HEK293T (cell line): ENCODE results near the gene L3MBTL4.

Experiments used
- CTCF ChIA-PET: fragments of 350-600 bp; formaldehyde crosslinking; extraction: SDS; loops from one replicate; lab custom pipeline; 2021; ENCODE audit warnings: antibody characterized with exemption, inconsistent platforms; lab: Yijun Ruan, JAX
- POLR2A ChIA-PET: fragments of 350-600 bp; formaldehyde crosslinking; extraction: SDS; loops from one replicate; lab custom pipeline; 2020; ENCODE audit warnings: antibody characterized with exemption, inconsistent platforms; lab: Yijun Ruan, JAX
- DNase-seq: peaks from one replicate; pipeline ENCODE4 v3.0.0; 2012; ENCODE audit warnings: mixed read lengths; ENCODE audit errors: extremely low spot score
- ARNT ChIP-seq: fragments of 450-650 bp; IDR thresholded peaks from 2 replicates; pipeline ENCODE4 v1.6.1; 2017; ENCODE audit warnings: mild to moderate bottlenecking
- BHLHE40 ChIP-seq: fragments of 450-650 bp; IDR thresholded peaks from 2 replicates; pipeline ENCODE4 v1.6.1; 2016; ENCODE audit warnings: mild to moderate bottlenecking, moderate library complexity, borderline replicate concordance
- CTBP1 ChIP-seq: fragments of 450-650 bp; IDR thresholded peaks from 2 replicates; pipeline ENCODE4 v1.6.1; 2016; ENCODE audit warnings: borderline replicate concordance
- ELF4 ChIP-seq: fragments of 450-650 bp; IDR thresholded peaks from 2 replicates; pipeline ENCODE4 v1.6.1; 2017; ENCODE audit warnings: antibody characterized with exemption
- FOXA1 ChIP-seq: fragments of 450-650 bp; IDR thresholded peaks from 2 replicates; pipeline ENCODE4 v1.6.1; 2016; ENCODE audit warnings: mild to moderate bottlenecking
- FOXK2 ChIP-seq: fragments of 450-650 bp; IDR thresholded peaks from 2 replicates; pipeline ENCODE4 v1.6.1; 2016; ENCODE audit warnings: mild to moderate bottlenecking
- FOXM1 ChIP-seq: fragments of 450-650 bp; IDR thresholded peaks from 2 replicates; pipeline ENCODE4 v1.6.1; 2017; ENCODE audit warnings: mild to moderate bottlenecking, borderline replicate concordance
- HDGF ChIP-seq: fragments of 450-650 bp; IDR thresholded peaks from 2 replicates; pipeline ENCODE4 v1.6.1; 2017; ENCODE audit warnings: antibody characterized with exemption, borderline replicate concordance
- L3MBTL2 ChIP-seq: fragments of 450-650 bp; conservative IDR thresholded peaks from 2 replicates; pipeline ENCODE4 v1.6.1; 2016; ENCODE audit warnings: mild to moderate bottlenecking
- LEF1 ChIP-seq: fragments of 450-650 bp; IDR thresholded peaks from 2 replicates; pipeline ENCODE4 v1.6.1; 2017; ENCODE audit warnings: mild to moderate bottlenecking, borderline replicate concordance
- NFRKB ChIP-seq: fragments of 450-650 bp; IDR thresholded peaks from 2 replicates; pipeline ENCODE4 v1.6.1; 2016; ENCODE audit warnings: mild to moderate bottlenecking, moderate library complexity
- PKNOX1 ChIP-seq: fragments of 450-650 bp; IDR thresholded peaks from 2 replicates; pipeline ENCODE4 v1.6.1; 2016
- SP1 ChIP-seq: fragments of 450-650 bp; IDR thresholded peaks from 2 replicates; pipeline ENCODE4 v1.6.1; 2017
- SUZ12 ChIP-seq: fragments of 450-650 bp; IDR thresholded peaks from 2 replicates; pipeline ENCODE4 v1.6.1; 2016; ENCODE audit warnings: mild to moderate bottlenecking
- TARDBP ChIP-seq: fragments of 450-650 bp; IDR thresholded peaks from 2 replicates; pipeline ENCODE4 v1.6.1; 2016
- ZNF384 ChIP-seq: fragments of 450-650 bp; IDR thresholded peaks from 2 replicates; pipeline ENCODE4 v1.6.1; 2016

The L3MBTL4 gene

GRCh38 chr18:5984245-5984644 is 430.5 kb downstream of the L3MBTL4 start:
- DNase-seq: no peak
- TF ChIP-seq SUZ12 (no peak), BHLHE40 (no peak), PKNOX1 (no peak), CTBP1 (no peak), ARNT (no peak), ELF4 (no peak), L3MBTL2 (no peak), TARDBP (no peak), FOXK2 (no peak), LEF1 (no peak), NFRKB (no peak), FOXM1 (no peak), SP1 (no peak), HDGF (no peak), ZNF384 (no peak), FOXA1 (no peak)
- POLR2A ChIA-PET: no interaction called here
- CTCF ChIA-PET: no interaction called here

DNA sequence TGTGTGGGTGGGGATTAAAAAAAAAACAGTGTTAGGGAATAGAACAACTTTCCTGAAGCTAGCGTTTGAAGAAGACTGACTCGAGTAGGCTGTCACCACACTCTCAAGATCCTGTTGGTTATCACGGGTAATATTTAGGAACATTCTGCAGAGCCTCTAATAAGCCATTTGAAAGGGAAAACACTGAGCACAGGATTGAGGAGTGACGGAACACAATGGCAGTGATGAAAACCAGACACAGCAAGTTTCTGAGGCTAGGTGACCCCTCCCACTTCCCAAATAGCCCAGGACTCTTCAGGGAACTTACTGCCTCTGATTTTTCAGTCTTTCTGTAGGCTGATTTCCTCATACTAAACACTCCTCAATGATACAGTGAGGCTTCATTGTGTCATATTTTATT is 431.2 kb downstream of the L3MBTL4 start:
- TF ChIP-seq SUZ12 (no peak), FOXM1 (no peak), FOXK2 (no peak), SP1 (no peak), NFRKB (no peak), FOXA1 (no peak), LEF1 (no peak), HDGF (no peak), BHLHE40 (no peak), L3MBTL2 (no peak), ARNT (no peak), CTBP1 (no peak)
- CTCF ChIA-PET: no interaction called here
- no peak for DNase-seq
- POLR2A ChIA-PET: interaction anchor here (0.6 kb wide), 1 partner anchor 32 kb away, joined by 4 read pairs; no protein-coding TSS in a partner anchor

DNA sequence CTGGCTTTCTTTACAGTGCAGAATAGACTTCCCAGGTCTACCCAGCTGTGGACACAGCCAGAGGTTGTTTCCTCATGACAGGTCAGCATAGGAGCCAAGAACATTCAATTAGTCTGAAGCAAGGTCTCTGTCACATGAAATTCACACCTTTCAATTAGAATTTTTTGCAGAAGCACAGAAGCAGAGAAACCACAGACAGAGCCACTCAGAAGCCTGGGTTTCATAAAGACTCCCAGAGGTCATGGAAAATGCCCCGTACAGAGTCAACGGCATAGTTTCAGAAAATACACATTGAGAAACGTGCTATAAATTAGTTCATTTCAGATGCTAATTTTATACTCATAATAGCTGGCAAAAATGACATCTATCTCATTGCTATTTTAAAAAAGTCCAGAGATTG is 432.4 kb downstream of the L3MBTL4 start:
- TF ChIP-seq FOXK2 (no peak), ZNF384 (no peak), FOXA1 (no peak), BHLHE40 (no peak), PKNOX1 (no peak), CTBP1 (no peak)
- DNase-seq: no peak
- CTCF ChIA-PET: no interaction called here
- POLR2A ChIA-PET: no interaction called here

GRCh38 chr18:5980721-5981120 is 434.0 kb downstream of the L3MBTL4 start:
- no peak for DNase-seq
- TF ChIP-seq NFRKB: no peak
- TF ChIP-seq PKNOX1: no peak
- no peak for TF ChIP-seq L3MBTL2
- no peak for TF ChIP-seq FOXM1
- no peak for TF ChIP-seq FOXA1
- no peak for TF ChIP-seq ARNT
- TF ChIP-seq SP1: no peak
- TF ChIP-seq TARDBP: no peak
- no peak for TF ChIP-seq CTBP1
- TF ChIP-seq HDGF: no peak
- ChIA-PET CTCF (no interaction called here), POLR2A (no interaction called here)

DNA sequence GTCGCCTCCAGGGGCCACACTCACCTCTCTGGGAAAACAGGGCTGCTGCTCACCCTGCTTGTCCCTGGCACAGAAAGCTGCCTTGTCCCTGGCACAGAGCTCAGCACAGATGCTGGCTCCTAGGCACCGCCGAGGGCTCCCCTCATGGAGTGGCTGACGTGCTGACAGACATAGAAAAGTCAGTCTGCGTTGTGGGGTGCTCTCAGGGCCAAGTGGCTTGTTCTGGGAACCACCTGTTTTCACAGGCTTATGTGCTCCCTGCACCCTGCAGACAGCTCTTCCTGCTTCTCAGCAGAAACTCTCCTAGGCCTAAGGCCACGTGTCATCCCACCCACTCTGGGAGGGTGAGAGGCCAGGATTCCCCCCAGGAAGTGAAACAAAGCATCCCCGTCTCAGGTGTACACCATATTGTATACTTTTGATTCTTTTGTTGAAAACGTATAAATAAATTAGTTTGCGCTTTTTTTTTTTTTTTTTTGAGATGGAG is 434.7 kb downstream of the L3MBTL4 start:
- POLR2A ChIA-PET: no interaction called here
- no peak for TF ChIP-seq ARNT
- no peak for TF ChIP-seq ELF4
- TF ChIP-seq FOXA1: no peak
- no peak for TF ChIP-seq NFRKB
- TF ChIP-seq ZNF384: no peak
- CTCF ChIA-PET: interaction anchor here (0.6 kb wide), 1 partner anchor 989 kb away, joined by 3 read pairs; no protein-coding TSS in a partner anchor
- no peak for DNase-seq

DNA sequence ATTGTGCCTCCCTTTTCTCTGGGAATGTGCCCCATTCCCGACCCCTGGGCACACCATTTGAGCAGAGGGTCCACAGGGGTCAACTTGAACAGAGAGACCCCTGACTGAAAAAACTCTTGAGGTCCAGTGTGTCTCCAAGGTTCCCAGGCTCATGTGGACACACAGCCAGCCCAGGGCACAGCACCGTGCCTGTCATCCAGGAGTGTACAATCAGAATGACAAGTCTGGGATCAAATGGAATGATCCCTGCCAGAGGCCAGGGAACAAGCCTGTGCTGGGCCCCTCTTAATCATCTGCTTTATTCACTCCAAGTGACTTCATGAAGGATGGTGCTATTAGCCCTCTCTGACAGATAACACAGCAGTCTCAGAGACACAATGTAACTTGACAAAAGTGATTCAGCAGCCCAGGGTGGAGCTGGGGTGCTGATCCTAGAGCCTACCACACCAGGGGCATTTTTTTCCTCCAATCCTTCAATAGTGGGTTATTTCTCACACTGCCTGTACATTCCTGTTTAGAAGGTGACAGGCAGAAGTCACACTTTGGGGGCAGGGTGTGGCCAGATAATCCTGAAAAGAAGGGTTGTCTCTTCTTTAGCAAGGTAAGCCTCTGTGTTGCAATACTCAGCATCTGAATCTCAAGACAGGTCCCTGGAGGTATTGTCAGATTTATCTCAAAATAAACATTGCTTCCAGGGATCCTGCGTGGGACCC is 435.4 kb downstream of the L3MBTL4 start:
- POLR2A ChIA-PET: no interaction called here
- TF ChIP-seq NFRKB (no peak), SUZ12 (no peak), BHLHE40 (no peak), L3MBTL2 (no peak), CTBP1 (no peak), ZNF384 (no peak), SP1 (no peak)
- CTCF ChIA-PET: no interaction called here
- no peak for DNase-seq
